Colonic mucosa (tissue), 4 donors: ENCODE data around the gene EPPIN. TPM values are rescaled to one million over a fixed set of nuclear protein-coding genes. Genes with fewer than 3 reads are reported as not detected.

Source experiments
- DNase-seq: peaks from one replicate; pipeline ENCODE4 v3.0.0-alpha.2; 2020
- H3K27ac ChIP-seq: fragments of 200-600 bp; one replicate; pipeline ENCODE4 v1.8.0; 2021
- H3K27me3 ChIP-seq: fragments of 200-600 bp; one replicate; pipeline ENCODE4 v1.8.0; 2021
- H3K36me3 ChIP-seq: fragments of 200-600 bp; one replicate; pipeline ENCODE4 v1.8.0; 2021
- H3K4me1 ChIP-seq: fragments of 200-600 bp; one replicate; pipeline ENCODE4 v1.8.0; 2021; ENCODE audit warnings: mild to moderate bottlenecking
- H3K4me3 ChIP-seq: fragments of 200-600 bp; one replicate; pipeline ENCODE4 v1.8.0; 2021
- H3K9ac ChIP-seq, 2 donors: one replicate each; pipeline ENCODE4 v1.7.0; 2013; ENCODE audit warnings: control low read depth in 2 of 2, low read depth in 2 of 2, low read length in 2 of 2
- H3K9me3 ChIP-seq: fragments of 200-600 bp; one replicate; pipeline ENCODE4 v1.8.0; 2021
- CTCF ChIP-seq: fragments of 200-600 bp; IDR thresholded peaks from one replicate; pipeline ENCODE4 v1.8.0; 2022; ENCODE audit warnings: antibody characterized with exemption, mild to moderate bottlenecking
- intact Hi-C: fragments of 100-400 bp; cut with DNase I; formaldehyde crosslinking; loops from one replicate; pipeline ENCODE4 v1.14.1; 2022
- total RNA-seq, 2 donors: library from RNA; stranded (reverse); fragmentation: NEBNext Ultra II Directional in 1 of 2; extraction: Animal tissue kit (Norgen Biotek cat#: 25700) in 1 of 2; gene quantifications; one replicate each; pipeline ENCODE4 v1.2.1, GENCODE V29; 2021
- donor health status: healthy.
- donor health status: DM: no; HTN: no; CAD: no.
- donor health status: DM: no; HTN: no; CAD: no.

EPPIN gene
- total RNA-seq, 2 donors from 2014 or later, result not detected

GRCh38 chr20:45539382-45539781 lies 7.8 kb downstream of the EPPIN start, which contains the start of gene WFDC6:
Gene WFDC6 (minus strand): TSS chr20:45539482. CDS start chr20:45539407, 75 bp downstream.
- intact Hi-C loops, result no loop called here

GRCh38 chr20:45538209-45538799 lies 8.9 kb downstream of the EPPIN start:
- no peak for DNase-seq
- no peaks in the 10 kb centered on the region for H3K27me3 ChIP-seq
- no peaks in the 10 kb centered on the region for H3K36me3 ChIP-seq

More at GRCh38 chr20:45539382-45539781, 7.8 kb downstream of the EPPIN start, which contains the start of gene WFDC6:
- Histone ChIP-seq H3K4me1 (no peaks in the 10 kb centered on the region), H3K9ac (no peak within 1 kb of the TSS), H3K27me3 (no peaks in the 10 kb centered on the region), H3K4me3 (no peak within 1 kb of the TSS), H3K9me3 (no peaks in the 10 kb centered on the region), H3K36me3 (no peaks in the 10 kb centered on the region), H3K27ac (no peak within 1 kb of the TSS)
- no peak for DNase-seq
- no peak for TF ChIP-seq CTCF

GRCh38 chr20:45527294-45527693 lies 19.9 kb downstream of the EPPIN start:
- Histone ChIP-seq H3K27ac (no peak overlapping the region), H3K4me3 (no peak overlapping the region), H3K27me3 (no peaks in the 10 kb centered on the region), H3K9ac (no peak overlapping the region), H3K9me3 (no peaks in the 10 kb centered on the region), H3K36me3 (no peaks in the 10 kb centered on the region), H3K4me1 (no peaks in the 10 kb centered on the region)
- TF ChIP-seq CTCF, result no peak
- intact Hi-C loops, result no loop called here
- DNase-seq, result no peak

More at GRCh38 chr20:45538209-45538799, 8.9 kb downstream of the EPPIN start:
- Histone ChIP-seq H3K4me3 (no peak overlapping the region), H3K27ac (no peak overlapping the region), H3K9me3 (no peaks in the 10 kb centered on the region), H3K9ac (no peak overlapping the region), H3K4me1 (no peaks in the 10 kb centered on the region)
- no peak for TF ChIP-seq CTCF
- intact Hi-C loops, result no loop called here

- Histone ChIP-seq H3K4me1 (no peaks in the 10 kb centered on the region), H3K4me3 (no peak overlapping the region), H3K9me3 (no peaks in the 10 kb centered on the region), H3K9ac (no peak overlapping the region), H3K27ac (no peak overlapping the region), H3K36me3 (no peaks in the 10 kb centered on the region), H3K27me3 (no peaks in the 10 kb centered on the region)
- TF ChIP-seq CTCF, result no peak
- DNase-seq, result no peak
- intact Hi-C loops, result no loop called here
These were observed 23.4 kb downstream of the EPPIN start for GRCh38 chr20:45523821-45524220.

- Histone ChIP-seq H3K9ac (no peak overlapping the region), H3K4me3 (no peak overlapping the region), H3K27me3 (no peaks in the 10 kb centered on the region), H3K27ac (no peak overlapping the region), H3K36me3 (no peaks in the 10 kb centered on the region), H3K9me3 (no peaks in the 10 kb centered on the region), H3K4me1 (no peaks in the 10 kb centered on the region)
- intact Hi-C loops, result no loop called here
- no peak for TF ChIP-seq CTCF
- no peak for DNase-seq
These were observed 28.9 kb downstream of the EPPIN start for GRCh38 chr20:45518282-45518681.
